T-helper 22 cell (primary cell): ENCODE measurements around the gene ABAT.
"Not testable (repeated sequence)": the region's sequence is repeated elsewhere in the genome, so short reads cannot be mapped to it uniquely, and the experiment has no call there.

Source experiments
- DNase-seq: peaks from one replicate; pipeline ENCODE4 v3.0.0-alpha.2; 2020; ENCODE audit warnings: low read depth

Gene ABAT

GRCh38 chr16:8785408-8785807, 111.0 kb downstream of the ABAT start:
- DNase-seq, result no peak

- DNase-seq, result not testable (repeated sequence)
Measured at GRCh38 chr16:8786316-8786715, 111.9 kb downstream of the ABAT start.

GRCh38 chr16:8788578-8789172, 114.3 kb downstream of the ABAT start:
- no peak for DNase-seq

- DNase-seq, result no peak
Measured at GRCh38 chr16:8795091-8795490, 120.7 kb downstream of the ABAT start.

- no peak for DNase-seq
Measured at GRCh38 chr16:8795818-8796217, 121.4 kb downstream of the ABAT start.

- no peak for DNase-seq
Measured at GRCh38 chr16:8796469-8797363, 122.3 kb downstream of the ABAT start.

GRCh38 chr16:8797364-8798173, 123.2 kb downstream of the ABAT start, which contains the start of the genes PMM2 and TMEM186:
PMM2 (plus strand) TSS chr16:8797839; CDS start chr16:8797883, 44 bp downstream.
TMEM186 (minus strand) TSS chr16:8797639; CDS start chr16:8797614, 25 bp downstream.
- peak; percentile 95 for DNase-seq

- no peak for DNase-seq
Measured at GRCh38 chr16:8798174-8798527, 123.7 kb downstream of the ABAT start.

GRCh38 chr16:8798535-8799157, 124.2 kb downstream of the ABAT start:
- DNase-seq, result no peak

- DNase-seq, result no peak
Measured at GRCh38 chr16:8801701-8802100, 127.3 kb downstream of the ABAT start.

GRCh38 chr16:8803733-8804132, 129.3 kb downstream of the ABAT start:
- not testable (repeated sequence) for DNase-seq

GRCh38 chr16:8804313-8804712, 129.9 kb downstream of the ABAT start:
- DNase-seq, result no peak

GRCh38 chr16:8806272-8806983, 132.0 kb downstream of the ABAT start:
- no peak for DNase-seq

- no peak for DNase-seq
Measured at GRCh38 chr16:8807189-8807588, 132.8 kb downstream of the ABAT start.

- no peak for DNase-seq
Measured at GRCh38 chr16:8808009-8808408, 133.6 kb downstream of the ABAT start.

- no peak for DNase-seq
Measured at GRCh38 chr16:8808613-8809353, 134.4 kb downstream of the ABAT start.

- DNase-seq, result no peak
Measured at GRCh38 chr16:8812162-8812843, 137.9 kb downstream of the ABAT start.

GRCh38 chr16:8814095-8814806, 139.8 kb downstream of the ABAT start:
- DNase-seq, result no peak

GRCh38 chr16:8816967-8817655, 142.7 kb downstream of the ABAT start:
- no peak for DNase-seq
